HEK293T (cell line): ENCODE data around the gene IMPDH1.

Experiments used
- ARNT ChIP-seq: fragments of 450-650 bp; IDR thresholded peaks from 2 replicates; pipeline ENCODE4 v1.6.1; 2017; ENCODE audit warnings: mild to moderate bottlenecking
- BHLHE40 ChIP-seq: fragments of 450-650 bp; IDR thresholded peaks from 2 replicates; pipeline ENCODE4 v1.6.1; 2016; ENCODE audit warnings: mild to moderate bottlenecking, moderate library complexity, borderline replicate concordance
- CTBP1 ChIP-seq: fragments of 450-650 bp; IDR thresholded peaks from 2 replicates; pipeline ENCODE4 v1.6.1; 2016; ENCODE audit warnings: borderline replicate concordance
- ELF4 ChIP-seq: fragments of 450-650 bp; IDR thresholded peaks from 2 replicates; pipeline ENCODE4 v1.6.1; 2017; ENCODE audit warnings: antibody characterized with exemption
- FOXA1 ChIP-seq: fragments of 450-650 bp; IDR thresholded peaks from 2 replicates; pipeline ENCODE4 v1.6.1; 2016; ENCODE audit warnings: mild to moderate bottlenecking
- FOXK2 ChIP-seq: fragments of 450-650 bp; IDR thresholded peaks from 2 replicates; pipeline ENCODE4 v1.6.1; 2016; ENCODE audit warnings: mild to moderate bottlenecking
- FOXM1 ChIP-seq: fragments of 450-650 bp; IDR thresholded peaks from 2 replicates; pipeline ENCODE4 v1.6.1; 2017; ENCODE audit warnings: mild to moderate bottlenecking, borderline replicate concordance
- HDGF ChIP-seq: fragments of 450-650 bp; IDR thresholded peaks from 2 replicates; pipeline ENCODE4 v1.6.1; 2017; ENCODE audit warnings: antibody characterized with exemption, borderline replicate concordance
- LEF1 ChIP-seq: fragments of 450-650 bp; IDR thresholded peaks from 2 replicates; pipeline ENCODE4 v1.6.1; 2017; ENCODE audit warnings: mild to moderate bottlenecking, borderline replicate concordance
- NFRKB ChIP-seq: fragments of 450-650 bp; IDR thresholded peaks from 2 replicates; pipeline ENCODE4 v1.6.1; 2016; ENCODE audit warnings: mild to moderate bottlenecking, moderate library complexity
- ZNF384 ChIP-seq: fragments of 450-650 bp; IDR thresholded peaks from 2 replicates; pipeline ENCODE4 v1.6.1; 2016
- TF ChIP-seq, protein P1 (sequence below): fragments of 450-650 bp; IDR thresholded peaks from 2 replicates; pipeline ENCODE4 v1.6.1; 2016

GRCh38 chr7:128385988-128386925 lies 23.5 kb downstream of the IMPDH1 start:
- TF ChIP-seq ZNF384 (no peak), HDGF (no peak), FOXA1 (no peak), FOXK2 (no peak), CTBP1 (no peak), BHLHE40 (no peak), ELF4 (no peak), NFRKB (no peak), ARNT (no peak), FOXM1 (no peak), LEF1 (no peak)
- TF ChIP-seq, protein P1, sequence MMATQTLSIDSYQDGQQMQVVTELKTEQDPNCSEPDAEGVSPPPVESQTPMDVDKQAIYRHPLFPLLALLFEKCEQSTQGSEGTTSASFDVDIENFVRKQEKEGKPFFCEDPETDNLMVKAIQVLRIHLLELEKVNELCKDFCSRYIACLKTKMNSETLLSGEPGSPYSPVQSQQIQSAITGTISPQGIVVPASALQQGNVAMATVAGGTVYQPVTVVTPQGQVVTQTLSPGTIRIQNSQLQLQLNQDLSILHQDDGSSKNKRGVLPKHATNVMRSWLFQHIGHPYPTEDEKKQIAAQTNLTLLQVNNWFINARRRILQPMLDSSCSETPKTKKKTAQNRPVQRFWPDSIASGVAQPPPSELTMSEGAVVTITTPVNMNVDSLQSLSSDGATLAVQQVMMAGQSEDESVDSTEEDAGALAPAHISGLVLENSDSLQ, result no peak
